ENCODE data around the gene SZT2.

DNA sequence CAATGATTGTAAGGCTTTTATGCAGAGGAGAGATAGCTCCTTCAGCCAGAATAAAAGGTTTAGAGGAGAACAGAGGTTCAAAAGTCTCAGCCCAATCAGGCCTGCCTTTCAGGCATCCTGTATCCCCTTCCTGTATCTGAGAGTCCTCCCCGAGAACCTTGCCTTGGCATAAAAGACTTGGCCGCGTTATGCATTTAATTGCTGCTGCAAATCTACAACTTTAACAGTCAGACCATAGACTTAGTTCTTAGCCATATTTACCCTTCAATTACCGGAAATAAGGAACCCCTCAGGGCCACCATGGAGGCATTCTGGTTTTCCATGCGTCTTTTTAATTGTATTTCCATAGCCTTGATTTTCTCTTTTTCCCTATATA is 82.4 kb downstream of the SZT2 start:
- TF ChIP-seq CTCF (IDR thresholded peaks at IDR 0.05) (no peak), ETV6 (CRISPR knock-in tag; IDR thresholded peaks at IDR 0.05) (no peak), ERG (CRISPR knock-in tag; IDR thresholded peaks at IDR 0.05) (no peak), NR2C2 (CRISPR knock-in tag; IDR thresholded peaks at IDR 0.05) (no peak), ZNF138 (CRISPR knock-in tag; conservative IDR thresholded peaks at IDR 0.05) (no peak), CREB1 (CRISPR knock-in tag; IDR thresholded peaks at IDR 0.05) (no peak), USF2 (CRISPR knock-in tag; IDR thresholded peaks at IDR 0.05) (no peak)
- TF ChIP-seq, protein P1, sequence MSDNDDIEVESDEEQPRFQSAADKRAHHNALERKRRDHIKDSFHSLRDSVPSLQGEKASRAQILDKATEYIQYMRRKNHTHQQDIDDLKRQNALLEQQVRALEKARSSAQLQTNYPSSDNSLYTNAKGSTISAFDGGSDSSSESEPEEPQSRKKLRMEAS (CRISPR knock-in tag; IDR thresholded peaks at IDR 0.05): no peak
- TF ChIP-seq, protein P2, sequence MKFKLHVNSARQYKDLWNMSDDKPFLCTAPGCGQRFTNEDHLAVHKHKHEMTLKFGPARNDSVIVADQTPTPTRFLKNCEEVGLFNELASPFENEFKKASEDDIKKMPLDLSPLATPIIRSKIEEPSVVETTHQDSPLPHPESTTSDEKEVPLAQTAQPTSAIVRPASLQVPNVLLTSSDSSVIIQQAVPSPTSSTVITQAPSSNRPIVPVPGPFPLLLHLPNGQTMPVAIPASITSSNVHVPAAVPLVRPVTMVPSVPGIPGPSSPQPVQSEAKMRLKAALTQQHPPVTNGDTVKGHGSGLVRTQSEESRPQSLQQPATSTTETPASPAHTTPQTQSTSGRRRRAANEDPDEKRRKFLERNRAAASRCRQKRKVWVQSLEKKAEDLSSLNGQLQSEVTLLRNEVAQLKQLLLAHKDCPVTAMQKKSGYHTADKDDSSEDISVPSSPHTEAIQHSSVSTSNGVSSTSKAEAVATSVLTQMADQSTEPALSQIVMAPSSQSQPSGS (CRISPR knock-in tag; IDR thresholded peaks at IDR 0.05; ENCODE audit: borderline replicate concordance, low read depth): no peak

Data from WTC11 (cell line).